Measurements from ENCODE around the gene DLX2.

DNA sequence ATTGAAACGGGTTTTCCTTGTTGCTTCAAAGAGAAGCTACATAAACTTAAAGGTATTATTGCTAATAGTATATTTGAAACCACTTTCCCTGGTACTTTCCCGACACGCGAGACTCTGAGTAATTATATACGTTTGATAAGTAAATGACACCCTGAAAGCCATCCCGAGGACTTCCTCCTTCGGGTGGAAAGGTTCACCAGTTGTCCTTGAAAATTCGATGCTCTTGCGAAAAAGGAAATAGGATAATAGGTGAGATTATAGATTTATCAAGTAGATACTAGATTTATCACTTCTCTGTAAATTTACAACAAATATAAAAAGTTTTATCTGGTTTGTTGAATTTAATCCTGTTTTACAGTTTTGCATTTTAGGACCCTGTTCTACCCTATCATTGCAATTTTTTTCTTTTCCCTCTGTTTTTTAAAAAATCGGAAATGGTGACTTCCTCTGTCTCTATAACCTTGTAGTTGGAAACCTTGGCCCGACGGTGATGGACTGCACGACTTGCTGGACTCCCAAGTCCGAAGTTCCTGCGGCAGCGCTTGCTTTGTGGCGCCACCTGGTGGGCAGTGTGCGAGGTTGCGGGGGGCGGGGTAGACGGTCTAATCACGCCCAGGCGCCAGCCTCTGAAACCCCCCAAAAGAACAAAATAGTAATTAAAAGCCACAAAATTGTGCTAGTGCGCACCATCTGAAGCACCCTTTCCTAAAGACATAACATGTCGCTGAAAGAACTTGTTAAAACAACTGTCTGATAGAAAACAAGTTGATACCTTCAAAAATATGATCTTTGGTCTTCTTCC is 972 bp upstream of the DLX2 start:
- no peak for TF ChIP-seq POLR2A (IDR thresholded peaks at IDR 0.05)
- TF ChIP-seq, protein P1, sequence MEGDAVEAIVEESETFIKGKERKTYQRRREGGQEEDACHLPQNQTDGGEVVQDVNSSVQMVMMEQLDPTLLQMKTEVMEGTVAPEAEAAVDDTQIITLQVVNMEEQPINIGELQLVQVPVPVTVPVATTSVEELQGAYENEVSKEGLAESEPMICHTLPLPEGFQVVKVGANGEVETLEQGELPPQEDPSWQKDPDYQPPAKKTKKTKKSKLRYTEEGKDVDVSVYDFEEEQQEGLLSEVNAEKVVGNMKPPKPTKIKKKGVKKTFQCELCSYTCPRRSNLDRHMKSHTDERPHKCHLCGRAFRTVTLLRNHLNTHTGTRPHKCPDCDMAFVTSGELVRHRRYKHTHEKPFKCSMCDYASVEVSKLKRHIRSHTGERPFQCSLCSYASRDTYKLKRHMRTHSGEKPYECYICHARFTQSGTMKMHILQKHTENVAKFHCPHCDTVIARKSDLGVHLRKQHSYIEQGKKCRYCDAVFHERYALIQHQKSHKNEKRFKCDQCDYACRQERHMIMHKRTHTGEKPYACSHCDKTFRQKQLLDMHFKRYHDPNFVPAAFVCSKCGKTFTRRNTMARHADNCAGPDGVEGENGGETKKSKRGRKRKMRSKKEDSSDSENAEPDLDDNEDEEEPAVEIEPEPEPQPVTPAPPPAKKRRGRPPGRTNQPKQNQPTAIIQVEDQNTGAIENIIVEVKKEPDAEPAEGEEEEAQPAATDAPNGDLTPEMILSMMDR (IDR thresholded peaks at IDR 0.05), result peak; percentile 48 to 57 (median 54)
